CD8-positive, alpha-beta memory T cell (primary cell): ENCODE measurements around the gene EIF1. TPM values are rescaled to one million over a fixed set of nuclear protein-coding genes. Genes with fewer than 3 reads are reported as not detected.

Source experiments
- CTCF ChIA-PET: fragments of 350-600 bp; sonication (Branson Sonifier 250); formaldehyde crosslinking; loops from one replicate; lab custom pipeline; 2021; ENCODE audit warnings: antibody characterized with exemption; lab: Charles Lee
- POLR2A ChIA-PET: fragments of 350-600 bp; sonication (Branson Sonifier 250); formaldehyde crosslinking; loops from one replicate; lab custom pipeline; 2021; ENCODE audit warnings: antibody characterized with exemption; lab: Charles Lee
- DNase-seq, 5 donors: peaks; one replicate each; pipeline versions ENCODE4 v3.0.0 to v3.0.0-alpha.2; 2020 to 2022; ENCODE audit warnings: mixed read lengths in 1 of 5
- H3K27ac ChIP-seq: one replicate; pipeline ENCODE4 v1.7.0; 2013; ENCODE audit warnings: low read depth, mild to moderate bottlenecking, low read length, moderate library complexity
- H3K27me3 ChIP-seq: 2 replicates; pipeline ENCODE4 v1.7.0; 2013; ENCODE audit warnings: low read length, mild to moderate bottlenecking; ENCODE audit not compliant: insufficient read depth, poor library complexity, severe bottlenecking
- H3K36me3 ChIP-seq: 2 replicates; pipeline ENCODE4 v1.7.0; 2013; ENCODE audit warnings: mild to moderate bottlenecking, low read length, moderate library complexity; ENCODE audit not compliant: insufficient read depth
- H3K4me1 ChIP-seq: 2 replicates; pipeline ENCODE4 v1.7.0; 2013; ENCODE audit warnings: mild to moderate bottlenecking, low read length, moderate library complexity; ENCODE audit not compliant: insufficient read depth
- H3K4me3 ChIP-seq: 2 replicates; pipeline ENCODE4 v1.7.0; 2013; ENCODE audit warnings: mild to moderate bottlenecking, low read length
- H3K9me3 ChIP-seq: 2 replicates; pipeline ENCODE4 v1.7.0; 2013; ENCODE audit warnings: mild to moderate bottlenecking, low read length
- H3K27ac Mint-ChIP-seq, 8 donors: one replicate each; pipeline ENCODE4 v1.8.0; 2020 to 2021; ENCODE audit warnings: mixed read lengths in 8 of 8, mild to moderate bottlenecking in 6 of 8, inconsistent platforms in 3 of 8, moderate library complexity in 3 of 8
- H3K27me3 Mint-ChIP-seq, 2 donors: one replicate each; pipeline ENCODE4 v1.8.0; 2020 to 2021; ENCODE audit warnings: mixed read lengths in 2 of 2, mild to moderate bottlenecking in 1 of 2, moderate library complexity in 1 of 2
- H3K36me3 Mint-ChIP-seq, 3 donors: one replicate each; pipeline ENCODE4 v1.8.0; 2020 to 2021; ENCODE audit warnings: mixed read lengths in 3 of 3, inconsistent platforms in 1 of 3, mild to moderate bottlenecking in 1 of 3
- H3K4me1 Mint-ChIP-seq, 3 donors: one replicate each; pipeline ENCODE4 v1.8.0; 2020 to 2021; ENCODE audit warnings: mixed read lengths in 3 of 3, inconsistent platforms in 1 of 3, mild to moderate bottlenecking in 1 of 3
- H3K4me3 Mint-ChIP-seq, 7 donors: one replicate each; pipeline ENCODE4 v1.8.0; 2020 to 2021; ENCODE audit warnings: mixed read lengths in 7 of 7, mild to moderate bottlenecking in 6 of 7, moderate library complexity in 4 of 7, inconsistent platforms in 2 of 7
- H3K9me3 Mint-ChIP-seq, 5 donors: one replicate each; pipeline ENCODE4 v1.8.0; 2020 to 2022; ENCODE audit warnings: mixed read lengths in 5 of 5, mild to moderate bottlenecking in 3 of 5, moderate library complexity in 2 of 5, inconsistent platforms in 1 of 5
- polyA plus RNA-seq: library from polyadenylated mRNA; unstranded; fragments of 300-500 nt; fragmentation: Illumina TruSeq; gene quantifications from one replicate; pipeline ENCODE4 v1.2.3, GENCODE V29; 2021
- total RNA-seq, 2 experiments: library from RNA; stranded (reverse); gene quantifications; one replicate each; pipeline ENCODE4 v1.2.3, GENCODE V29; 2021

Gene EIF1
- total and polyA plus RNA-seq, 3 experiments from 2014 or later: 1,446 to 1,526 (median 1,504) TPM

DNA sequence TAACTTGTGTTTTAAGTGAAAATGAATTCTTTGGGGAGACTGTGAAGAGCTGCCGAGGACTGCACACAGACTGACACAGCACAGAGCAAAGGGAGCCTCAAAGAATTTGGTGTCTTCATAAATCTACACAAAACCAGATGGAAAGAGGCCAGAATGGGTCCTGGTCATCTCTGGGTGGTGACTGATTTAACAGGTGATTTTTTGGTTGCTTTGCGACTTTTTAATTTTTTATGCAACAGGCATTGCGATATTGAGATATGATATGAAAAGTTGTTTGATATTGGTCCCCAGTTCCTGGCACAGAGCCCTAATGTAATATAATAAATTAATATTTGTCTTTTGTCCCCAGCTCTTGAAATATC is 12.6 kb upstream of the EIF1 start:
- Histone ChIP-seq H3K9me3 (no peaks in the 10 kb centered on the region), H3K36me3 (no peaks in the 10 kb centered on the region), H3K4me1 (peaks cover 16% of the 10 kb centered on the region), H3K27me3 (no peaks in the 10 kb centered on the region), H3K4me3 (no peak overlapping the region), H3K27ac (no peak overlapping the region)
- H3K9me3 Mint-ChIP-seq: no peaks in the 10 kb centered on the region
- peak overlapping the region in 1 of 8 donors; percentile 26 for H3K27ac Mint-ChIP-seq
- no peak overlapping the region for H3K4me3 Mint-ChIP-seq
- H3K4me1 Mint-ChIP-seq: peaks cover 20 to 35% (median 24%) of the 10 kb centered on the region in 3 donors
- H3K36me3 Mint-ChIP-seq: peaks cover 0 to 2% (median 0%) of the 10 kb centered on the region in 3 donors
- CTCF ChIA-PET: interaction anchor here (0.8 to 2.1 kb wide), 3 partner anchors 9 to 13 kb away, joined by 3 to 13 read pairs (median 9); no protein-coding TSS in a partner anchor
- POLR2A ChIA-PET: no interaction called here
- DNase-seq: no peak
- no peaks in the 10 kb centered on the region for H3K27me3 Mint-ChIP-seq

DNA sequence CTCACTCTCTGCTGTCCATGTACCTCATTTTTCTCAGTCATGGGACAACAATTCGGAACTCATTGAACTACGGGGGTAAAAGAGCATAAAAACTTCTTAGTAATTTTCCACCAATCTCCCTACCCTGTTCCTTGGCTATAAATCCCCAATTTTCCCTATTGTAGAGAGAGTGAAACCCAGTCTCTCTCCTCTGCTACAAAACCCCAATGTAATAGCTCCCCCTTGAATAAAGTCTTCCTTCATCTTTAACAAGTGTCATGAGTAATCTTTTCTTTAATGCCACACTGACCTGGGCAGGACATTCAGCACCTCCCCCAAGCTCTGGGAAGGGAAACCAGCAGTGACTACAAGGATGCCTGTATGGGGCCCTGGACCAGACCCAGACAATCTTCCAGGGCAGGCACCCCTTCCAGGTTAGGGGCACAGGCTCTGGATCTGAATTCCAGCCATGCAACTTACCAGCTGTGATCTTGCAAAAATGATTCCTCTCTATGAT is 10.2 kb upstream of the EIF1 start:
- H3K27me3 Mint-ChIP-seq: peaks cover 0 to 2% of the 10 kb centered on the region in 2 donors
- Histone ChIP-seq H3K27ac (peak overlapping the region; percentile 62), H3K4me3 (peak overlapping the region; percentile 55), H3K36me3 (no peaks in the 10 kb centered on the region), H3K27me3 (no peaks in the 10 kb centered on the region), H3K4me1 (peaks cover 16% of the 10 kb centered on the region), H3K9me3 (no peaks in the 10 kb centered on the region)
- H3K27ac Mint-ChIP-seq: peak overlapping the region; percentile 80 to 98 (median 96)
- H3K36me3 Mint-ChIP-seq: peaks cover 0 to 2% (median 0%) of the 10 kb centered on the region in 3 donors
- peaks cover 20 to 38% (median 24%) of the 10 kb centered on the region in 3 donors for H3K4me1 Mint-ChIP-seq
- no peak for DNase-seq
- H3K9me3 Mint-ChIP-seq: no peaks in the 10 kb centered on the region
- ChIA-PET CTCF (interaction anchor here (0.8 to 6.3 kb wide), 11 partner anchors 9 to 356 kb away, joined by 3 to 74 read pairs (median 9); partner anchors contain the start of genes EIF1 and NKIRAS2), POLR2A (interaction anchor here (0.6 to 5.2 kb wide), 8 partner anchors 8 to 860 kb away, joined by 3 to 178 read pairs (median 9); partner anchors contain the start of gene EIF1)
- peak overlapping the region; percentile 71 to 92 (median 87) for H3K4me3 Mint-ChIP-seq

DNA sequence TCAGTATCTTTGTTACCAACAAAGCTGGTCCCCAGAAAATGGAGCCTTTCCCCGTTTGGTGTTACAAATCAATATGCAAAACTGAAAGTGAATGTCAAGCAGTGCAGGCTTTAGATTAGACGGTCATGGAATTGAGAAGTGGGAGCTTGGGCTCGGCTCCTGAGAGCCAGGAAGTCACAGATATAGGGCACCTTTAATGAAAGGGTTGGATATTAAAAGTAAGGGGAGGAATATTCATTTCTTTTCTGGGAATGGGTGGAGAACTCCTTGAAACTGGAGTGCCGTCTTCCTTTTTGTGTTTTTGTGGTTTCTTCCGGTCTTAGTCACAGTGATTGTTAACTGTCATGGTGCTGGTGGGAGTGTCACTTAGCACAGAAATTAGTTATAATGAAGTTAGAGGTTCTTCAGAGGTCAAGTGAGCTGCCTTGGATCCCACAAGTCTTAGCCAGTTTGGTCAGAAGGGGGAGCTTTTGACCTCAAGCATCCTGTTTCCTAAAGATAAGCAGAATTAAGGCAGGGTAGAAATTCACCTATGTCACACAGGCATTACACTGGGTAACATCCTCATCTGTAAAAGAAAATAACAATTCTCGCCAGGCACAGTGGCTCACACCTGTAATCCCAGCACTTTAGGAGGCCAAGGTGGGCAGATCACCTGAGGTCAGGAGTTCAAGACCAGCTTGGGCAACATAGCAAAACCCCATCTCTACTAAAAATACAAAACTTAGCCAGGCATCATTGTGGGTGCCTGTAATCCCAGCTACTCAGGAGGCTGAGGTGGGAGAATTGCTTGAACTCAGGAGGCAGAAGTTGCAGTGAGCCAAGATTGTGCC is 9.6 kb upstream of the EIF1 start:
- H3K27ac ChIP-seq: peak overlapping the region; percentile 62
- DNase-seq: peak; percentile 27 to 75 (median 52)
- CTCF ChIA-PET: interaction anchor here (0.8 to 6.3 kb wide), 11 partner anchors 9 to 357 kb away, joined by 3 to 74 read pairs (median 9); partner anchors contain the start of genes EIF1 and NKIRAS2

DNA sequence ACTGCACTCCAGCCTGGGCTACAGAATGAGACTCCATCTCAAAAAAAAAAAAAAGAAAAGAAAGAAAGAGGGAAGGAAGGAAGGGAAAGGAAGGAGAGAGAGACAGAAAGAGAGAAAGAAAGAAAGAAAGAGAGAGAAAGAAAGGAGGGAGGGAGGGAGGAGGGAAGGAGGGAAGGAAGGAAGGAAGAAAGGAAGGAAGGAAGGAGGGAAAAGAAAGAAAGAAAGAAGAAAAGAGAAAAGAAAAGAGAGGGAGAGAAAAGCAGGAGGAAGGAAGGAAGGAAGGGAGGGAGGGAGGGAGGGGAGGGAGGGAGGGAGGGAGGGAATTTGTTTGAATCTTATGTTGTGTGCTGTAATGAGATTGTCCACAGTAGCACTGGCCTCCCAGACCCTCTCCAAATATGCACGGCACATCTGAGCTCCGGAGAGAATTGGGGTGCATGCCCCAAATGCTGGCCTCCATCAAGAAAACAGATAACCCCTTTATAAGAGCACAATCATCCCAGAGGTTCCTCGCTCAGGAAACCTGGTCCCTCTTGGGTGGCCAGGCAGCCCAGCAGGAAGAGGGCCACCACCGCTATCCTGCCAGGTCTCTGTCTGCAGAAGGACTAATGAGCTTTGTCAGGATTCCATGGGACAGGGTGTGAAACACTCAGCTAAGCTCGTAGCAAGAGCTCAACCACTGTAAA is 8.8 kb upstream of the EIF1 start:
- Mint-ChIP-seq H3K27ac (peak overlapping the region in 5 of 8 donors; percentile 80 to 98 (median 96)), H3K27me3 (peaks cover 0 to 2% of the 10 kb centered on the region in 2 donors), H3K9me3 (no peaks in the 10 kb centered on the region), H3K36me3 (peaks cover 0 to 2% (median 0%) of the 10 kb centered on the region in 3 donors), H3K4me1 (peaks cover 20 to 38% (median 24%) of the 10 kb centered on the region in 3 donors), H3K4me3 (peak overlapping the region in 2 of 7 donors; percentile 83 to 85)
- H3K36me3 ChIP-seq: no peaks in the 10 kb centered on the region
- no peaks in the 10 kb centered on the region for H3K27me3 ChIP-seq
- no peaks in the 10 kb centered on the region for H3K9me3 ChIP-seq
- H3K4me3 ChIP-seq: no peak overlapping the region
- CTCF ChIA-PET: interaction anchor here (3.1 to 6.3 kb wide), 5 partner anchors 10 to 31 kb away, joined by 10 to 74 read pairs (median 35); partner anchors contain the start of gene EIF1
- peaks cover 16% of the 10 kb centered on the region for H3K4me1 ChIP-seq
- H3K27ac ChIP-seq: peak overlapping the region; percentile 62
- DNase-seq: no peak
- POLR2A ChIA-PET: interaction anchor here (0.7 to 5.2 kb wide), 7 partner anchors 10 to 1490 kb away, joined by 3 to 178 read pairs (median 11); partner anchors contain the start of gene EIF1

More for the DNA sequence above, 9.6 kb upstream of the EIF1 start:
- H3K4me3 ChIP-seq: peak overlapping the region; percentile 55
- no peaks in the 10 kb centered on the region for H3K27me3 ChIP-seq
- Mint-ChIP-seq H3K9me3 (no peaks in the 10 kb centered on the region), H3K4me3 (peak overlapping the region; percentile 71 to 92 (median 87)), H3K36me3 (peaks cover 0 to 2% (median 0%) of the 10 kb centered on the region in 3 donors), H3K27ac (peak overlapping the region; percentile 80 to 98 (median 96)), H3K27me3 (peaks cover 0 to 2% of the 10 kb centered on the region in 2 donors), H3K4me1 (peaks cover 20 to 38% (median 24%) of the 10 kb centered on the region in 3 donors)
- H3K4me1 ChIP-seq: peaks cover 16% of the 10 kb centered on the region
- no peaks in the 10 kb centered on the region for H3K9me3 ChIP-seq
- H3K36me3 ChIP-seq: no peaks in the 10 kb centered on the region
- POLR2A ChIA-PET: interaction anchor here (0.6 to 5.2 kb wide), 9 partner anchors 9 to 1491 kb away, joined by 3 to 178 read pairs (median 7); partner anchors contain the start of gene EIF1

DNA sequence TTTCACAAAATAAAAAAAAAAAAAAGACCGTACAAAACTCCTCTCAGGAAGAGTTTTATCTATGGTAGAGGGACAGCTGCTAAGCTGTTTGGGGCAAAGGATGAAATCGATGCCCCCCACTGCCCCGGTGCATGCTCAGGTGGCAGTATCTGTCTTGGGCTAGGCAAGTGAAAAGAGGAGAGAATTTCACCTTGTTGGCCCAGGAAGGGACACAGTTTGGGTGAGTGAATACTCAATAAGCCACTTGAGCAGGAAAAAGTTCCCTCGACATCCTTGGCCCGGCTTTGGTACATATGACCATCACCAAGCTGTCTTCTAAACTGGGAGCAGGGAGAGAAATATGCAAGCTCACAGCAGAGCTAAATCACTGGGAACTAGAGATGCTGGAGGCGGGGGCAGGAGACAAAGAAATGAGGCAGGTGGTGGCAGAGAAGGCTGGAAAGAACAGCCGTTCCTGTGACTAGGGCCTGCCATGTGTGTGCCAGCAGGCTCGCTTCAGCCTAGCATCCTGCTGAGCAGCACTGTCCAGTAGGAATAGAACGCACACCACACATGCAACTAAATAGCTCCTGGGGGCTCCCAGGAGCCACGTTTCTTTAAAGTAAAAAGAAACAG is 8.2 kb upstream of the EIF1 start:
- Histone ChIP-seq H3K4me1 (peaks cover 16% of the 10 kb centered on the region), H3K4me3 (no peak overlapping the region), H3K36me3 (no peaks in the 10 kb centered on the region), H3K9me3 (no peaks in the 10 kb centered on the region), H3K27me3 (no peaks in the 10 kb centered on the region), H3K27ac (no peak overlapping the region)
- Mint-ChIP-seq H3K9me3 (no peaks in the 10 kb centered on the region), H3K27me3 (peaks cover 0 to 2% of the 10 kb centered on the region in 2 donors), H3K4me3 (no peak overlapping the region), H3K27ac (peak overlapping the region in 1 of 8 donors; percentile 23), H3K36me3 (peaks cover 0 to 2% (median 0%) of the 10 kb centered on the region in 3 donors), H3K4me1 (peaks cover 20 to 38% (median 24%) of the 10 kb centered on the region in 3 donors)
- no peak for DNase-seq
- ChIA-PET CTCF (interaction anchor here (3.1 to 6.3 kb wide), 5 partner anchors 9 to 32 kb away, joined by 10 to 74 read pairs (median 35); partner anchors contain the start of gene EIF1), POLR2A (interaction anchor here (5.2 kb wide), 1 partner anchor 10 kb away, joined by 178 read pairs; the partner anchor contains the start of gene EIF1)

DNA sequence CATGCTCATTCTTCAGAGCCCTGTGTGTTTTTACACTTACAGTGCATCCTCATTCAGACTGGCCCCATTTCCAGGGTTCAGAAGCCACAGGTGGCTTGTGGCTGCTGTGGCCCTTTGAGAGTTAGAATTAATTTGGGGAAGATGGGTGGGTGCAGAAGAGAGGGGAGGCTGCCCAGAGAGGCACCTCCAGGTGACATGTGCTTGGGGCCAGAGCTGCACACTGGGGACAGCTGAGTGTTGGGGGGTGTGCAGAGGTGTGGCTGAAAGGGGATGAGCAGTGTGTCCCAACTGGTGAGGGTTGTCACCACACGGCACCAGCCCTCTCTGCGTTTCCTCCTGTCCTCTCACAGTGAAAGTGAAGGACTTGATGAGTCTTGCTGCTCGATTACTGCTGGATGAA is 6.9 kb upstream of the EIF1 start:
- no peaks in the 10 kb centered on the region for H3K36me3 ChIP-seq
- Mint-ChIP-seq H3K27me3 (peaks cover 0 to 2% of the 10 kb centered on the region in 2 donors), H3K9me3 (no peaks in the 10 kb centered on the region), H3K4me1 (peaks cover 20 to 30% (median 24%) of the 10 kb centered on the region in 3 donors), H3K27ac (no peak overlapping the region), H3K36me3 (peaks cover 0 to 2% (median 0%) of the 10 kb centered on the region in 3 donors), H3K4me3 (no peak overlapping the region)
- POLR2A ChIA-PET: interaction anchor here (5.2 kb wide), 1 partner anchor 8 kb away, joined by 178 read pairs; the partner anchor contains the start of gene EIF1
- peaks cover 16% of the 10 kb centered on the region for H3K4me1 ChIP-seq
- no peak overlapping the region for H3K4me3 ChIP-seq
- no peaks in the 10 kb centered on the region for H3K9me3 ChIP-seq
- CTCF ChIA-PET: interaction anchor here (5.6 to 6.3 kb wide), 3 partner anchors 8 to 19 kb away, joined by 35 to 74 read pairs (median 63); partner anchors contain the start of gene EIF1
- no peak overlapping the region for H3K27ac ChIP-seq
- no peaks in the 10 kb centered on the region for H3K27me3 ChIP-seq
- DNase-seq: no peak

DNA sequence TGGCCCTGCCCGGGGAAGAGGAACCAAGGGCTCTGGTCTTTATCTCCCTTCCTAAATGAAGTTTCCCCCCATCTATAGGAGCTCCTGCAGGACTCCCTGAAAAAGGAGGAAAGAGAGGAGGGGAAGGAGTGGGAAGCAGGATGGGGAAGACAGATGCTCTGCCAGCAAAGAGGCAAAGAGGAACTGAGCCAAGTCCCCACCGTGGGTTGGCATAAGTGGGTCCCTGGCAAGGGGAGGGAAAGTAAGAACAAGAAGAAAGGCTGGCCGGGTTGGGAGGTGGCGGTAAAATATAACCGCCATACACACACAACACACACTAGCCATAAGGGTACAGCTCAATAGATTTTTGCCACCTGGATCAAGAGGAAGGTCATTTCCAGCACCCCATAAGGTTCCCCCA is 6.1 kb upstream of the EIF1 start:
- no peak for DNase-seq
- peaks cover 16 to 27% (median 21%) of the 10 kb centered on the region in 3 donors for H3K4me1 Mint-ChIP-seq
- no peak overlapping the region for H3K4me3 Mint-ChIP-seq
- CTCF ChIA-PET: interaction anchor here (1.5 to 6.3 kb wide), 3 partner anchors 13 to 20 kb away, joined by 10 to 63 read pairs (median 35); no protein-coding TSS in a partner anchor
- no peak overlapping the region for H3K4me3 ChIP-seq
- peaks cover 0 to 2% (median 0%) of the 10 kb centered on the region in 3 donors for H3K36me3 Mint-ChIP-seq
- H3K27ac Mint-ChIP-seq: no peak overlapping the region
- H3K27me3 ChIP-seq: no peaks in the 10 kb centered on the region
- no peak overlapping the region for H3K27ac ChIP-seq
- POLR2A ChIA-PET: interaction anchor here (1.0 kb wide), 1 partner anchor 9 kb away, joined by 3 read pairs; no protein-coding TSS in a partner anchor
- H3K36me3 ChIP-seq: no peaks in the 10 kb centered on the region
- H3K9me3 ChIP-seq: no peaks in the 10 kb centered on the region
- no peaks in the 10 kb centered on the region for H3K9me3 Mint-ChIP-seq
- peaks cover 20% of the 10 kb centered on the region for H3K4me1 ChIP-seq
- peaks cover 0 to 2% of the 10 kb centered on the region in 2 donors for H3K27me3 Mint-ChIP-seq
